GM21529 (cell line): ENCODE measurements around the gene CILP2.

ENCODE experiments used
- ATAC-seq: cut with Tn5 transposase; IDR thresholded peaks from one replicate; pipeline ENCODE4 v1.9.1; 2021; ENCODE audit not compliant: unreplicated experiment

The CILP2 gene

GRCh38 chr19:19562665-19563347 lies 24.7 kb downstream of the CILP2 start:
- ATAC-seq = no peak

- ATAC-seq = no peak
Measured at GRCh38 chr19:19563348-19563848, 25.3 kb downstream of the CILP2 start.

GRCh38 chr19:19566306-19566705 lies 28.2 kb downstream of the CILP2 start:
- no peak for ATAC-seq

GRCh38 chr19:19567391-19567790 lies 29.3 kb downstream of the CILP2 start:
- no peak for ATAC-seq

GRCh38 chr19:19568802-19569756 lies 31.0 kb downstream of the CILP2 start:
- ATAC-seq = no peak

GRCh38 chr19:19570571-19570970 lies 32.5 kb downstream of the CILP2 start:
- no peak for ATAC-seq

- ATAC-seq = no peak
Measured at GRCh38 chr19:19571071-19571786, 33.2 kb downstream of the CILP2 start.

GRCh38 chr19:19575411-19575810 lies 37.3 kb downstream of the CILP2 start:
- ATAC-seq = no peak

GRCh38 chr19:19578252-19578651 lies 40.2 kb downstream of the CILP2 start:
- ATAC-seq = no peak

- ATAC-seq = no peak
Measured at GRCh38 chr19:19579533-19580361, 41.7 kb downstream of the CILP2 start.

- no peak for ATAC-seq
Measured at GRCh38 chr19:19580418-19580817, 42.4 kb downstream of the CILP2 start.

GRCh38 chr19:19581391-19581790 lies 43.3 kb downstream of the CILP2 start:
- ATAC-seq = no peak

- ATAC-seq = no peak
Measured at GRCh38 chr19:19582471-19582870, 44.4 kb downstream of the CILP2 start.

GRCh38 chr19:19584356-19584755 lies 46.3 kb downstream of the CILP2 start:
- no peak for ATAC-seq

- no peak for ATAC-seq
Measured at GRCh38 chr19:19587771-19588170, 49.7 kb downstream of the CILP2 start.

- ATAC-seq = no peak
Measured at GRCh38 chr19:19588546-19588945, 50.5 kb downstream of the CILP2 start.

- ATAC-seq = peak; percentile 71
Measured at GRCh38 chr19:19591133-19591825, 53.2 kb downstream of the CILP2 start.

GRCh38 chr19:19592690-19593089 lies 54.6 kb downstream of the CILP2 start:
- ATAC-seq = no peak

GRCh38 chr19:19594381-19594780 lies 56.3 kb downstream of the CILP2 start:
- no peak for ATAC-seq

- no peak for ATAC-seq
Measured at GRCh38 chr19:19595171-19595701, 57.2 kb downstream of the CILP2 start.
